Head of caudate nucleus (tissue), 42 donors: Measurements from ENCODE around the gene MTFMT.
"Not testable (repeated sequence)": the region's sequence is repeated elsewhere in the genome, so short reads cannot be mapped to it uniquely, and the experiment has no call there.

Experiments used
- DNase-seq, 42 donors: peaks; one replicate each; pipeline versions ENCODE4 v3.0.0 to v3.0.0-alpha.2; 2020 to 2021; ENCODE audit warnings: mixed read lengths in 7 of 42
- intact Hi-C: fragments of 100-400 bp; cut with DNase I; formaldehyde crosslinking; loops from one replicate; pipeline ENCODE4 v1.15.0; 2022

MTFMT gene

DNA sequence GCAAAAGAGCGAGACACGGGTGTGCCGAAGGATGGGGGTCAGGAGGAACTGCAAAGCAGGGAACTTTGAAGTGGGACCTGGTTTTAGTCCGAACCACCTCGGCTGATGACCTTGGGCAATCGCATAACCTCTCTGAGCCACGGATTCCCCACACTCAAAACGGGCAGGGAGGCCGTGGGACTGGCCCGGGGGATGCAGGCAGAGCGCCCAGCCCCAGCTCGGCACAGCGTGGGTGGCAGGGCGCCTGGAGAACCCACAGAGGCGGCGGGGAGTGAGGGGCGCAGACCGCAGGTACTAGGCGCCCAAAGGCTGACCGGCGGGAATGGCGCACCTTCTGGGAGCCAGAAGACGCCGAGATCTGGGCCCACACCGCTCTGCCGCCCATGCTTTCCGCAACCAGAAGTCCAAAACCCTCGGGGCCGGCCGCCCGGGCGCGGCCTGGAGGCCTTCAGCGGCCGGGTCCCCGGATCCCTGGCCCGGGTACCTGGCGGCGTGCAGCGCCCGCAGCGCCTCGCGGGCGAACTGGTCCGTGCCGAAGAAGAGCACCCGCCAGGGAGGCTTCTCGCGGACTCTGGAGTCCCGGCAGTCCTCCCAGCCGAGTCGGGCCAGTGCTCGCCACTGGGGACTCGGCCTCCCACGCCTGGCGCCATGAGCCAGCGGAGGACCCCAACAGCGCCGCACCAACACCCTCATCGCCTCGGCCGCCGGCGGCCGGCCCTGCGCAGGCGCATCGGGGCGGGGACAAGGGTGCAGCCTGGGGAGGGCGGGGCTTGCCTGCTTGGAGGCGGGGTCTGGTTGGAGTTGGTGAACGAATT lies at the start of gene MTFMT:
Gene MTFMT, minus strand, starts transcription at position 719 of the 815 bp plus-strand sequence. Its CDS starts 26 bp downstream, at position 693.
- intact Hi-C loops = no loop called here
- peak; percentile 77 to 97 (median 93) for DNase-seq

DNA sequence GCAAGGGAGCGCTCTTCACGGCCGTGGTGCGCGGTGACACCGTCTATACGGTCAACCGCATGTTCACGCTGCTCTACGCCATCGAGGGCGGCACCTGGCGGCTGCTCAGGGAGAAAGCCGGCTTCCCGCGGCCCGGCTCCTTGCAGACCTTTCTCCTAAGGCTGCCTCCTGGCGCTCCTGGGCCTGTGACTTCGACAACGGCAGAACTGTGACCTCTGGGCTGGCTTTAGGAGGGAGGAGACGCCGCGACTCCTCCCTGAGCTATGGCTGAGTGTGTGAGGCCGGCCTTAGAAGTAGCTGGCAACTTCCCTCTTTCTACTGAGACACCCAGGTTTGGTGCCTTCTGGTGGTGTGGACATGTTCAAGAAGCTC lies 48.5 kb upstream of the MTFMT start:
- DNase-seq = peak in 26 of 42 donors; percentile 32 to 77 (median 58)
- intact Hi-C loops = no loop called here

DNA sequence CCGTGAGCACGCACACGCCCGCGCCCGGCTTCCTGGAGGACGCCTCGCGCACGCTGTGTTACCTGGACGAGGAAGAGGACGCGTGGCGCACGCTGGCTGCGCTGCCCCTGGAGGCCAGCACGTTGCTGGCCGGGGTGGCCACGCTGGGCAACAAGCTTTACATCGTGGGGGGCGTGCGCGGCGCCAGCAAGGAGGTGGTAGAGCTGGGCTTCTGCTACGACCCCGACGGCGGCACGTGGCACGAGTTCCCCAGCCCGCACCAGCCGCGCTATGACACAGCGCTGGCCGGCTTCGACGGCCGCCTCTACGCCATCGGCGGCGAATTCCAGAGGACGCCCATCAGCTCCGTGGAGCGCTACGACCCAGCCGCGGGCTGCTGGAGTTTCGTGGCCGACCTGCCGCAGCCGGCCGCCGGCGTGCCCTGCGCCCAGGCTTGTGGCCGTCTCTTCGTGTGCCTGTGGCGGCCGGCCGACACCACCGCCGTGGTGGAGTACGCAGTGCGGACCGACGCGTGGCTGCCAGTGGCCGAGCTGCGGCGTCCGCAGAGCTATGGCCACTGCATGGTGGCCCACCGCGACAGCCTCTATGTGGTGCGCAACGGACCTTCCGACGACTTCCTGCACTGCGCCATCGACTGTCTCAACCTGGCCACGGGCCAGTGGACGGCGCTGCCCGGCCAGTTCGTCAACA lies 48.0 kb upstream of the MTFMT start:
- no peak for DNase-seq
- intact Hi-C loops = no loop called here

DNA sequence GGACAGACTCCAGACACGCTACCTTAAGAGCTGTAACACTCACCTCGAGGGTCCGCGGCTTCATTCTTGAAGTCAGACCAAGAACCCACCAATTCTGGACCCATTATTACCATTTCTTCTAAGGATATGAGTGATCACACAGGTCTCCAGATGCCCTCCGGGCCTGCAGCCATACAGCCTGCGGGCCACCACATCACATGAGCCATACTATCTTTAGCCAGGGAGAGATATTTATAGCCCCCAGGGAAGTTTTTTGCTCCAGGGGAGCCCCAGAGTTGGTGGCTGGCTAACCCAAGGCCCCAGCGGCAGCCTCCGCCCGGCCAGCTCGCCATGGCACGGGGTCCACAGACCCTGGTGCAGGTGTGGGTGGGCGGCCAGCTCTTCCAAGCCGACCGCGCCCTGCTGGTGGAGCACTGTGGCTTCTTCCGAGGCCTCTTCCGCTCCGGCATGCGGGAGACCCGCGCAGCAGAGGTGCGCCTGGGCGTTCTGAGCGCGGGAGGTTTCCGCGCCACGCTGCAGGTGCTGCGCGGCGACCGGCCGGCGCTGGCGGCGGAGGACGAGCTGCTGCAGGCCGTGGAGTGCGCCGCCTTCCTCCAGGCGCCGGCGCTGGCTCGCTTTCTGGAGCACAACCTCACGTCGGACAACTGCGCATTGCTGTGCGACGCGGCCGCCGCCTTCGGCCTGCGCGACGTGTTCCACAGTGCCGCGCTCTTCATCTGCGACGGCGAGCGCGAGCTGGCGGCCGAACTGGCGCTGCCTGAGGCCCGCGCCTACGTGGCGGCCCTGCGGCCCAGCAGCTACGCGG lies 47.2 kb upstream of the MTFMT start, which contains the start of gene KBTBD13:
Gene KBTBD13, plus strand, starts transcription at position 261 of the 805 bp plus-strand sequence. Its CDS starts 70 bp downstream, at position 331.
- DNase-seq = no peak

DNA sequence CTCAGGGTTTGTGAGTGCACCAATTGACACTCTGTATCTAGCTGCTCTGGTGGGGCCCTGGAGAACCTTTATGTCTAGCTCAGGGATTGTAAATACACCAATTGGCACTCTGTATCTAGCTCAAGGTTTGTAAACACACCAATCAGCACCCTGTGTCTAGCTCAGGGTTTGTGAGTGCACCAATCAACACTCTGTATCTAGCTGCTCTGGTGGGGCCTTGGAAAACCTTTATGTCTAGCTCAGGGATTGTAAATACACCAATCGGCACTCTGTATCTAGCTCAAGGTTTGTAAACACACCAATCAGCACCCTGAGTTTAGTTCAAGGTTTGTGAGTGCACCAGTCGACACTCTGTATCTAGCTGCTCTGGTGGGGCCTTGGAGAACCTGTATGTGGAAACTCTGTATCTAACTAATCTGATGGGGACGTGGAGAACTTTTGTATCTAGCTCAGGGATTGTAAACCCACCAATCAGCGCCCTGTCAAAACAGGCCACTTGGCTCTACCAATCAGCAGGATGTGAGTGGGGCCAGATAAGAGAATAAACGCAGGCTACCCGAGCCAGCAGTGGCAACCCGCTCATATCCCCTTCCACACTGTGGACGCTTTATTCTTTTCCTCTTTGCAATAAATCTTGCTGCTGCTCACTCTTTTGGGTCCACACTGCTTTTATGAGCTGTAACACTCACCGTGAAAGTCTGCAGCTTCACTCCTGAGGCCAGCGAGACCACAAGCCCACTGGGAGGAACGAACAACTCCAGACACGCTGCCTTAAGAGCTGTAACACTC lies 46.4 kb upstream of the MTFMT start:
- DNase-seq, intact Hi-C loops: not testable (repeated sequence)

More for the DNA sequence above, 47.2 kb upstream of the MTFMT start, which contains the start of gene KBTBD13:
- intact Hi-C loops = no loop called here

DNA sequence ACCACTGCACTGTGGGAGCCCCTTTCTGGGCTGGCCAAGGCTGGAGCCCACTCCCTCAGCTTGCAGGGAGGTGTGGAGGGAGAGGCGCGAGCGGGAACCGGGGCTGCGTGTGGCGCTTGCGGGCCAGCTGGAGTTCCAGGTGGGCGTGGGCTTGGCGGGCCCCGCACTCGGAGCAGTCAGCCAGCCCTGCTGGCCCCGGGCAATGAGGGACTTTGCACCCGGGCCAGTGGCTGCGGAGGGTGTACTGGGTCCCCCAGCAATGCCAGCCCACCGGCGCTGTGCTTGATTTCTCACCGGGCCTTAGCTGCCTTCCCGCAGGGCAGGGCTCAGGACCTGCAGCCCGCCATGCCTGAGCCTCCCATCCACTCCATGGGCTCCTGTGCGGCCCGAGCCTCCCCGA lies 45.5 kb upstream of the MTFMT start:
- DNase-seq, intact Hi-C loops: not testable (repeated sequence)

DNA sequence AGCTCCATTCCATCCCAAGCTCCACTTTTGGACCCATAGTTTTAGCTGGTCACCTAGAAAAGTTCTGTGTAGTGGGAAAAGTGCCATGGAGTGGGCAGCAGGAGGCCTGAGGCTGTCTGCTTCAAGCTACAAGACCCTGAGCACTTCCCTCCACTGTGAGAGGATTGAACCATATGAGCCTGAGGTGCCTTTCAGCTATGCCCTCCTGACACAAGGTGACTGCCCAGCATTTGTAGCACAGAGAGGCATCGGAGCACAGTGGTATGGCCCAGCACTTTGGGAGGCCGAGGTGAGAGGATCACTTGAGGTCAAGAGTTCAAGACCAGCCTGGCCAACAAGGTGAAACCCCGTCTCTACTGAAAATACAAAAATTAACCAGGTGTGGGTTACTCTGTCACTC lies 43.2 kb upstream of the MTFMT start:
- no peak for DNase-seq
- intact Hi-C loops = no loop called here

DNA sequence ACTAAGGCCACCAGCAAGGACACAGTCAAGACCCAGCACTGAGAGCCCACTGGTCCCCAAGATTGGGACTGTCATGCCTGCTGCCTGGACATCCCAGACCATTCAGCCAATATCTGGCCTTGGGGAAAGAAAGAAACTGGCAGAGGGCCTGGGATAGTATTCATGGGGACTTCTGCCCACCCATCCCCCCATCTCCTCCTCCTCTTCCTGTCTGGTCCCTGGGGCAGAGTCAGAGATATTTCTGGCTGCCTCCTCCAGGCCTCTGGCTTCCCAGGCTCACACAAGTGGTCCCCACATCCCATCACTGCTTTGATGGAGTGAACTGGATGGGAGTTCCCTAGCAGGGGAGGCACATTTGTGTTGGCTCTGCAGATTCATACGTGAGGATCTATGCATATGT lies 42.6 kb upstream of the MTFMT start:
- DNase-seq = no peak
- intact Hi-C loops = no loop called here

DNA sequence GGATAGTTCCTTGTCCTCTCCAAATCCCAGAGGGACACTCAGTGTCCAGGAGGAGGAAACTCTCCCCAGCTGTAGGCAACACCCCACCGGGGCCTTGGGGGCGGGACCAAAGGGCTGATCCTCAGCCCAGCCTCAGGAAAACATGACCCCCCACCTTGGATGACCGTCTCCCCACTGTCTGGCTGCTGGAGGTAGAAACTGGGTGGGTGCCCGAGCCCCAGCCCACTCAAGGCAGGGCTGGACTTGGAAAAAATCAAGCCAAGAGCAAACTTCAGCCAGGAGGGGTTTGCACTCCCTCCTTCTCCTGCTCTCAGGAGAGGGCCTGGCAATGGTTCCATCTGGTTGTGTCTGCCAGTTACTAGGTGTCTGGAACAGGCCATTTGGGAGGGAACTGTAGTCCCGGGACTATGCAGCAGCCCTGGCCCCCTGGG lies 42.0 kb upstream of the MTFMT start:
- DNase-seq = peak in 4 of 42 donors; percentile 46 to 56 (median 52)
- intact Hi-C loops = no loop called here

DNA sequence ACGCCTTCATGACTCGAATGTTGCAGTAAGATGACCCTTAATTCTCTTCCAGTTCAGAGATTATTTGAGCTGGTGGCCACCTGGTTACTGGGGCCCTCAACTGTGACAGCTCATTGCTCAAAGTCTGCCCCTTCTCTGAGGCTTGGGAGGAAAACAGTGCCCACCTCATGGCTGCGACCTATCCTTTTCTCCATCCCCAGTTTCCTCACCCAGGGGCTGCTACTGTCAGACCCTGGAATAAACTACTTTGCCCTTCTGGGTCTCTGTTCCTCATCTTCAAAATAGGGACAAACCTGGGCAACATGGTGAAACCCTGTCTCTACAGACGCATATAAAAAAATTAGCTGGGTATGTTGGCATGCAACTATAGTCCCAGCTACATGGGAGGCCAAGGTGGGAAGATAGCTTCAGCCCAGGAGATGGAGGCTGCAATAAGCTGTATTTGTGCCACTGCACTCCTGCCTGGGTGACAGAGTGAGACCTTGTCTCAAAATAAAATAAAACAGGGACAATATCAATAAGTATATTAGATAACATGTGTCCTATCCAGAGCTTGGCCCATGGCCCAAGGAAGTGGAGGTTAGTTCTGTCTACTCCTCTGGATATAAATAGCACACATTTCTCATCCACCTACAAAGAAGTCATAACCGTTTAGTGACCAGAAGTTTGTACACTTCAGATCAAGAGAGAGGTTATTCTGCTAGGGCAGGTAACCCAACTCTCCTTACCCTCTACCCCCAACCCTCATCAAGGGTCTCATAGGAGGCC lies 40.5 kb upstream of the MTFMT start:
- intact Hi-C loops = no loop called here
- DNase-seq = no peak

DNA sequence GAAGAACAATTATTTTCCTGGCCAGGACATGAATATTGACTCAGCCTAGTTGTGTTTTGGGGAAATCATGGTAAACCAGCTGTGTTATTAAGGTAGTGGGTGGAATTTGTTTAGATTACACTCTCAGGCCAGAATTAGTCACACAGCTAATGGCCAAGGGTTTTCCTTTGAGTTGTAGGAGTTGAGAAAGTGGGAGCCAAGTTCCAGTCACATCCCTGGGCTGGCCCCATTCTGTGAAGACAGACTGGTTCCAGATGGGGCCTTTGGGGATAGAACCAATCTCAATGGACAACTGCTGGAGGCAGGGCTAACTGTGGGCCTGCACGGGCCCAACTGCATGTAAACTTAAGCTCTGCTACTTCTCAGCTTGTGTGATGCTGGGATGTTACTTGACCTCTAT lies 39.7 kb upstream of the MTFMT start:
- DNase-seq = no peak
- intact Hi-C loops = no loop called here

DNA sequence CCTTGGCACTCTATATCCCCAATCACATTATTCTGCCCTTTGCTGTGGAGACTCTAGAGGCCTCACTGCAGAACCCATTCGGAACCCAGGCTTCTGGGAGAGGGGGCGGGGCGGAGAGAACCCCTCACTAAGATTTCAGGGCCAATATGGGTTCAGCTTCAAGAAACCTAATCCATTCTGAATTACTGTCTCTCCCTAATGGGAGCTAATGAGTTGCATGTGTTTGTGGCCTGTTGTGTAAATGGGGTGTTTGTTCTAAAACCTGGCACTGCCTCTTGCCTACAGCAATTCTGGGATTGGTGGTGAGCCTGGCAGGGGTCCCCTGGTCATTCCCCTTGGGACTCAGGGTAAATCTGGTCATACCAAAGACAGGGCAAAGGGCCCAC lies 39.0 kb upstream of the MTFMT start:
- DNase-seq = no peak
- intact Hi-C loops = no loop called here

DNA sequence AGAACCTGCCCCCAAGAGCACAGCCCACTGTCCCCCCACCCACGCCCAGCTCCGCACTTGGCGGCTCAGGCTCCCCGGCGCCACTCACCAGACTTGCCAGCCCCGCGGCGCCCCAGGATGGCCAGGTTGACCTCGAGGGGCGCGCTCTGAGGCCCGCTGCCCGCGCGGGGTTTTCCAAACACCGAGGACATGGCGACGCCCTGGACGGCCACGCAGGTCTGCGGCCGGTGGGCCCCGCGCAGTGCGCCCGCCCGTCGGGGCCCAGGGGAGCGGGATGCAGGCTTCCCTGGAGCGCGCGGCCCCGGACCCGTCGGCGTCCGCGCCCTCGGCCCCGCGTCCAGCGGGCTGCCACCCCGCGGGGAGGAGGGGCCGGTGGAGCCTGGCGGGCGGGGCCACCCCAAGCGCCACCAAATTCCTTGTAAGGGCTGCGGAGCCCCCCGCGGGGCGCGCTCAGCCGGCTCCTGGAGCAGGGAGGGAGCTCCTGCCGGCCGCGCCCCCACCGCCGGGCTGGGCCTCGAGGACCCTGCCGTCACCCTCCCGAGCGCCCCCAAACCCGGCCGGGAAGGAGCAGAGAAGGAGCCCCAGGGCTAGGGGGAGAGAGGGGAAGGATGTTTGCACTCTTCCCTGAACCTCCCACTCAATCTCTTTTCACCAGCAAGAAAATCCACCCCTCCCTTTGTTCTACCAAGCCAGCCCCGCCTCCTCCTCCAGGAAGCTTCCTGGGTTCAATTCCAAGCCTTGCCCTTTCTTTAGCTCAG lies 38.4 kb upstream of the MTFMT start, which contains the start of gene RASL12:
Gene RASL12, minus strand, starts transcription at position 347 of the 758 bp plus-strand sequence. Its CDS starts 156 bp downstream, at position 191.
- intact Hi-C loops = no loop called here
- peak in 1 of 42 donors; percentile 24 for DNase-seq

DNA sequence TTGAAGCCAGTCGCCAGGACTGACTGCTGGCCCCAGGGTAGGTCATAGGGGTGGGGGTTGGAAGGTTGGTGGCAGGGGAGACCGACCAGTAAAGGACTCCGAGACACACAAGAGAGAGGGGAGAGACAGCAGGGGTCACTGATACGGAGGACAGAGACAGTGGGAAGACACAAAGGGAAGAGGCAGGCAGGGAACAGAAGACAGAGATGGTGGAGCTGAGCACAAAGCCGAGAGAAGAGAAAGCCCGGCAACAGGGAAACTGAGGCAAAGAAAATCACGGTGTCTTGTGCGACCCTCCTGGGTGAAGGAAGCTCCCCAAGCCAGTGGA lies 37.8 kb upstream of the MTFMT start:
- intact Hi-C loops = no loop called here

DNA sequence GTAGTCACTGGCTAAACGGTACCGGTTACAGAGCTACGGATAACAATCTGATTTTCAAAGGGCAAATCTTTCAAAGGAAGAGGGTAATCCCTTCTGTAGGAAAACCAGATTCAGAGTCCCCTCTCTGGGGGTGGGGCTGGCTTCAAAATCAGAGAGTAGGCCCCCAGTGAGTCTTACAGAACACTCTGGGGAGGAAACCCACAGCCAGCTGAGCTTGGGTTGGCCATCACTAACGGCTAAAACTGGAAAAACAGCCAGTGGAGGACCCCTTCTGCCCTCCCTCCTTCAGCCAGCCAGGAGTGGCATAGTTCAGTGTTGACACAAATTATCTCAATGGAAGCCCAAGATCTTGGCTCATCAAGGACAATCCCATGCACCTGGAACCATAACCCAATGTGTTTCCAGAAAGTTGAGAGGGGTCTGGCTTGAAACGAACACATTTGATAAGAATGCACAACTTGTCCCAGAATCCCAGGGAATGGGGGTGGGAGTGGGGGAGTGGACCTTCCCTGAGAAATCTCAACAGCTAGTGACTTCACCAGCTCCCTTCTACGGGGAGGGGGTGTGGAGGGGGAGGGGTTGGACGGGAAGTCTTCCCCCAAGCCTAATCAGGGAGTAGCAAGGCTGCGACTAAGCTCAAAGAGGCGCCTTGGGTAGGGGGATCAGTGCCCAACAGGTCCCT lies 37.3 kb upstream of the MTFMT start:
- peak in 2 of 42 donors; percentile 23 to 42 for DNase-seq
- intact Hi-C loops = no loop called here

More for the DNA sequence above, 37.8 kb upstream of the MTFMT start:
- no peak for DNase-seq

DNA sequence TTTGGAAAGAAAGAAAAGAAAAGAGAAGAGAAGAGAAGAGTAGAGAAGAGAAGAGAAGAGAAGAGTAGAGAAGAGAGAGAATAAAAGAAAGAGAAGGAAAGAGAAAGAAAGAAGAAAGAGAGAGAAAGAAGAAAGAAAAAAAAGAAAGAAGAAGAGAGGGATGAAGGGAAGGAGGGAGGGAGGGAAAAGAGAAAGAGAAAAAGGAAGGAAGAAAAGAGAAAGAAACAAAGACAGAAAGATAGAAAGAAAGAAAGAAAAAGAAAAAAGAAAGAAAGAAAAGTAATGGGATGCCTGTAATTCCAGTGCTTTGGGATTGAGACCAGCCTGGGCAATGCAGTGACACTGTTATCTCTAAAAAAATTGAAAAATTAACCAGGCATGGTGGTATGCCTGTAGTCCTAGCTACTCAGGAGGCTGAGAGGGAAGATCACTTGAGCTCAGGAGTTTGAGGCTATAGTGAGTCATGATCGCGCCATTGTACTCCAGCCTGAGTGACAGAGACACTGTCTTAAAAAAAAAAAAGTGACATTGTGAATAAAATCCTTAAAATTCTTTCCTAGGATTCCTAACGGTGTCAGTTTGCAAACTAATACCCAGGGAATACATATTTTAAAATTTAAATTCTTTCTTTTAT lies 36.7 kb upstream of the MTFMT start:
- intact Hi-C loops = no loop called here

More for the DNA sequence above, 36.7 kb upstream of the MTFMT start:
- no peak for DNase-seq
